SK-N-MC (cell line): ENCODE measurements around the gene KIAA0930.

Experiments
- EZH2 ChIP-seq: fragments of 200-600 bp; sonication (generic); IDR thresholded peaks from one replicate; pipeline ENCODE4 v1.6.1; 2017; ENCODE audit warnings: antibody characterized with exemption
- POLR2AphosphoS5 ChIP-seq: IDR thresholded peaks from 2 replicates; pipeline ENCODE4 v1.6.1; 2012; ENCODE audit warnings: mild to moderate bottlenecking, low read depth, low read length, borderline replicate concordance

DNA sequence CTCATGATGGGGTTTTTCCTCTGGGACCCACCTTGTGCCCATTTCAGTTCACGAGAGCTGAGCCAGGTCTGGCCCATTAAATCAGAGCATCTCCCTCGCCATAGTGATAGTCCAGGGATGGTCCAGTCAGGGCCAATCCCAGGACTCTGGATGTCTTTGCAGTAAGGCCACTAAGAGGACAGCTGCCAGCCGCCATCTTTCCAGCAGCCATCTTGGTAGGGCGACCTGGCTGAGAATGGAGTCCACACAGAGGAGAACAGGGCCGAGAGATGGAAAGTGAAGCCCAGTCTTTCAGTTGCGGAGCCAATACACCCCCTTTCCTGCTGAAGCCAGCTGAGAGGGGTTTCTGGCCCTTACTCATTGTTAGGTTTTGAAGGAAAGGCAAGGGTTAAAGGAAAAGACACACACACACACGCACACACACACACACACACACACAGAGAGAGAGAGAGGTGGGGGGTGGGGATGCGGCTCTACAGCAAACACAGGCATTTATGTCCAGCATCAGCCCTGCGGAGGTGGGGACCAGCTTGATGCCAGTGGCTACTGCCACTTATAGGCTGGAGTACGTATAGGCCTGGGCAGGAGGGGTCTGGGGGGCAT lies 12.4 kb upstream of the KIAA0930 start:
- no peak for TF ChIP-seq EZH2
- no peak for TF ChIP-seq POLR2AphosphoS5
